ENCODE measurements around the gene STX4.

Gene STX4

GRCh38 chr16:31071861-31072260, 38.5 kb downstream of the STX4 start:
- DNase-seq = peak; percentile 91

GRCh38 chr16:31072540-31073141, 39.3 kb downstream of the STX4 start:
- peak; percentile 37 for DNase-seq

- DNase-seq = peak; percentile 90
Observed at GRCh38 chr16:31073142-31073969, 40.0 kb downstream of the STX4 start.

- peak; percentile 99 for DNase-seq
Observed at GRCh38 chr16:31073970-31074813, 40.8 kb downstream of the STX4 start, which contains the start of the genes ZNF646 and ZNF668. ZNF646 (plus strand) TSS chr16:31074422; CDS start chr16:31076325, 1,903 bp downstream. ZNF668 (minus strand) TSS chr16:31074240; CDS start chr16:31064459, 9,781 bp downstream.

GRCh38 chr16:31074814-31075183, 41.4 kb downstream of the STX4 start:
- no peak for DNase-seq

GRCh38 chr16:31076319-31076718, 43.0 kb downstream of the STX4 start:
- no peak for DNase-seq

GRCh38 chr16:31077024-31077423, 43.7 kb downstream of the STX4 start:
- no peak for DNase-seq

GRCh38 chr16:31077592-31078396, 44.4 kb downstream of the STX4 start:
- no peak for DNase-seq

GRCh38 chr16:31078597-31079341, 45.4 kb downstream of the STX4 start:
- DNase-seq = no peak

GRCh38 chr16:31079342-31079944, 46.1 kb downstream of the STX4 start:
- no peak for DNase-seq

GRCh38 chr16:31080035-31080629, 46.8 kb downstream of the STX4 start:
- DNase-seq = no peak

GRCh38 chr16:31080756-31081419, 47.5 kb downstream of the STX4 start:
- DNase-seq = no peak

- DNase-seq = no peak
Observed at GRCh38 chr16:31081428-31082351, 48.3 kb downstream of the STX4 start.

- no peak for DNase-seq
Observed at GRCh38 chr16:31082368-31083045, 49.1 kb downstream of the STX4 start.

GRCh38 chr16:31083081-31083480, 49.7 kb downstream of the STX4 start:
- no peak for DNase-seq

- DNase-seq = no peak
Observed at GRCh38 chr16:31083556-31083955, 50.2 kb downstream of the STX4 start.

GRCh38 chr16:31083981-31084380, 50.6 kb downstream of the STX4 start:
- DNase-seq = no peak

- no peak for DNase-seq
Observed at GRCh38 chr16:31084584-31085302, 51.4 kb downstream of the STX4 start.
